Hepatocyte (in vitro differentiated cells): ENCODE results near the gene KDM6A. TPM values are rescaled to one million over a fixed set of nuclear protein-coding genes. Genes with fewer than 3 reads are reported as not detected.

ENCODE experiments used
- DNase-seq: peaks from one replicate; pipeline ENCODE4 v3.0.0-alpha.2; 2016; ENCODE audit warnings: low spot score
- H2AFZ ChIP-seq: fragments of 200-600 bp; sonication (generic); 2 replicates; pipeline ENCODE4 v1.6.0; 2016; ENCODE audit warnings: antibody characterized with exemption, mild to moderate bottlenecking
- H3K27ac ChIP-seq: fragments of 200-600 bp; sonication (generic); 2 replicates; pipeline ENCODE4 v1.5.1; 2016; ENCODE audit warnings: mild to moderate bottlenecking
- H3K27me3 ChIP-seq: fragments of 200-600 bp; sonication (generic); 2 replicates; pipeline ENCODE4 v1.6.1; 2016
- H3K36me3 ChIP-seq: fragments of 200-600 bp; sonication (generic); replicated peaks from 2 replicates; pipeline ENCODE4 v1.5.1; 2016; ENCODE audit warnings: low read depth; ENCODE audit not compliant: insufficient read depth
- H3K4me1 ChIP-seq: fragments of 200-600 bp; sonication (generic); 2 replicates; pipeline ENCODE4 v1.5.1; 2016; ENCODE audit warnings: mild to moderate bottlenecking, moderate library complexity; ENCODE audit not compliant: insufficient read depth
- H3K4me2 ChIP-seq: fragments of 200-600 bp; sonication (generic); 2 replicates; pipeline ENCODE4 v1.6.0; 2016
- H3K4me3 ChIP-seq: fragments of 200-600 bp; sonication (generic); 2 replicates; pipeline ENCODE4 v1.5.1; 2016; ENCODE audit warnings: mild to moderate bottlenecking
- H3K79me2 ChIP-seq: fragments of 200-600 bp; sonication (generic); 2 replicates; pipeline ENCODE4 v1.6.0; 2017; ENCODE audit warnings: mild to moderate bottlenecking
- H3K9me2 ChIP-seq: fragments of 200-600 bp; sonication (generic); replicated peaks from 2 replicates; pipeline ENCODE4 v1.6.0; 2017; ENCODE audit warnings: mild to moderate bottlenecking; ENCODE audit not compliant: insufficient read depth
- H3K9me3 ChIP-seq: fragments of 200-600 bp; sonication (generic); 2 replicates; pipeline ENCODE4 v1.5.1; 2016; ENCODE audit warnings: low read depth, mild to moderate bottlenecking
- H4K20me1 ChIP-seq: fragments of 200-600 bp; sonication (generic); 2 replicates; pipeline ENCODE4 v1.6.0; 2016; ENCODE audit warnings: mild to moderate bottlenecking; ENCODE audit not compliant: insufficient read depth, poor library complexity, severe bottlenecking
- CTCF ChIP-seq: fragments of 200-600 bp; sonication (generic); IDR thresholded peaks from 2 replicates; pipeline ENCODE4 v1.5.1; 2016; ENCODE audit warnings: antibody characterized with exemption, mild to moderate bottlenecking; ENCODE audit not compliant: poor library complexity
- EZH2 ChIP-seq: fragments of 200-600 bp; sonication (generic); IDR thresholded peaks from 2 replicates; pipeline ENCODE4 v1.6.1; 2016; ENCODE audit warnings: antibody characterized with exemption, mild to moderate bottlenecking, borderline replicate concordance
- EZH2phosphoT487 ChIP-seq: fragments of 200-600 bp; sonication (generic); IDR thresholded peaks from one replicate; pipeline ENCODE4 v1.6.1; 2018; ENCODE audit warnings: antibody characterized with exemption, mild to moderate bottlenecking, low read depth, moderate library complexity; ENCODE audit not compliant: unreplicated experiment, severe bottlenecking
- WGBS: methylation state at CpG from one replicate; pipeline ENCODE4 v1.1.6; 2016; ENCODE audit warnings: low lambda C conversion rate; ENCODE audit errors: missing lambda C conversion rate; 5-methylcytosine and 5-hydroxymethylcytosine counted together
- polyA plus RNA-seq: library from polyadenylated mRNA; unstranded; fragments of >200 nt; fragmentation: Nextera tagmentation; extraction: Ambion mirVana; gene quantifications from 2 replicates; pipeline ENCODE4 v1.2.1, GENCODE V29; 2016
- total RNA-seq: library from RNA; depleted of rRNA; stranded (reverse); fragments of >200 nt; gene quantifications from 2 replicates; pipeline ENCODE4 v1.2.3, GENCODE V29; 2014

The KDM6A gene
- total and polyA plus RNA-seq, 2 experiments from 2014 or later: 13.7 to 46.2 TPM

GRCh38 chrX:44891642-44892041 is 18.7 kb downstream of the KDM6A start:
- Histone ChIP-seq H3K4me3 (no peak overlapping the region), H3K27me3 (no peaks in the 10 kb centered on the region), H3K79me2 (peaks cover 99% of the 10 kb centered on the region), H3K36me3 (no peaks in the 10 kb centered on the region), H3K9me3 (peaks cover 13% of the 10 kb centered on the region), H3K9me2 (no peaks in the 10 kb centered on the region), H3K27ac (no peak overlapping the region), H3K4me2 (no peak overlapping the region), H3K4me1 (no peaks in the 10 kb centered on the region), H2AFZ (no peak overlapping the region), H4K20me1 (peaks cover 58% of the 10 kb centered on the region)
- no peak for DNase-seq
- TF ChIP-seq EZH2: no peak
- TF ChIP-seq CTCF: no peak
- TF ChIP-seq EZH2phosphoT487: no peak
- 91% methylated on average over 6 of the region's 6 CpGs for WGBS

GRCh38 chrX:44896876-44897186 is 23.8 kb downstream of the KDM6A start:
- no peak overlapping the region for H3K27ac ChIP-seq
- no peak overlapping the region for H2AFZ ChIP-seq
- H3K79me2 ChIP-seq: peaks cover 99% of the 10 kb centered on the region
- no peak for DNase-seq
- H3K4me1 ChIP-seq: no peaks in the 10 kb centered on the region
- 77% methylated on average over 2 of the region's 2 CpGs for WGBS
- H4K20me1 ChIP-seq: peaks cover 61% of the 10 kb centered on the region
- peaks cover 7% of the 10 kb centered on the region for H3K9me3 ChIP-seq
- H3K4me2 ChIP-seq: no peak overlapping the region
- no peak overlapping the region for H3K4me3 ChIP-seq
- no peaks in the 10 kb centered on the region for H3K27me3 ChIP-seq
- no peaks in the 10 kb centered on the region for H3K36me3 ChIP-seq
- H3K9me2 ChIP-seq: no peaks in the 10 kb centered on the region
- TF ChIP-seq EZH2phosphoT487 (no peak), EZH2 (no peak), CTCF (no peak)

- no peak overlapping the region for H3K4me2 ChIP-seq
- no peaks in the 10 kb centered on the region for H3K4me1 ChIP-seq
- peaks cover 99% of the 10 kb centered on the region for H3K79me2 ChIP-seq
- peaks cover 60% of the 10 kb centered on the region for H4K20me1 ChIP-seq
- DNase-seq: no peak
- WGBS: 87% methylated on average over 2 of the region's 2 CpGs
- peaks cover 7% of the 10 kb centered on the region for H3K9me3 ChIP-seq
- H3K36me3 ChIP-seq: no peaks in the 10 kb centered on the region
- no peaks in the 10 kb centered on the region for H3K27me3 ChIP-seq
- no peak for TF ChIP-seq EZH2
- TF ChIP-seq EZH2phosphoT487: no peak
- TF ChIP-seq CTCF: no peak
- no peak overlapping the region for H3K27ac ChIP-seq
- H3K9me2 ChIP-seq: no peaks in the 10 kb centered on the region
- no peak overlapping the region for H3K4me3 ChIP-seq
- no peak overlapping the region for H2AFZ ChIP-seq
Observed at GRCh38 chrX:44897539-44897938, 24.6 kb downstream of the KDM6A start.
